Mucosa of descending colon (tissue), 3 donors: ENCODE measurements around the gene RALB. TPM values are rescaled to one million over a fixed set of nuclear protein-coding genes. Genes with fewer than 3 reads are reported as not detected.

ENCODE experiments used
- ATAC-seq: fragments of 200-7000 bp; cut with Tn5 transposase; one replicate; pipeline ENCODE4 v1.9.1; 2020; ENCODE audit warnings: mild to moderate bottlenecking, moderate library complexity
- DNase-seq, 3 donors: peaks; one replicate each; pipeline ENCODE4 v3.0.0-alpha.2; 2020
- H3K36me3 ChIP-seq: fragments of 200-600 bp; one replicate; pipeline ENCODE4 v1.8.0; 2021; ENCODE audit warnings: low read depth, mild to moderate bottlenecking
- H3K4me1 ChIP-seq: fragments of 200-600 bp; one replicate; pipeline ENCODE4 v1.8.0; 2021; ENCODE audit warnings: low read depth, mild to moderate bottlenecking
- H3K4me3 ChIP-seq: fragments of 200-600 bp; one replicate; pipeline ENCODE4 v1.8.0; 2021; ENCODE audit warnings: mild to moderate bottlenecking
- H3K9me3 ChIP-seq: fragments of 200-600 bp; one replicate; pipeline ENCODE4 v1.8.0; 2021; ENCODE audit warnings: mild to moderate bottlenecking
- intact Hi-C, 2 donors: fragments of 100-400 bp; cut with DNase I in 1 of 2; cut with micrococcal nuclease in 1 of 2; formaldehyde crosslinking; loops; one replicate each; pipeline versions ENCODE4 v1.11.0 to v1.11.1; 2022; cut with DNase I, micrococcal nuclease
- total RNA-seq, 3 donors: library from RNA; stranded (reverse); fragmentation: NEBNext Ultra II Directional in 2 of 3; extraction: Animal tissue kit (Norgen Biotek cat#: 25700) in 2 of 3; gene quantifications; one replicate each; pipeline versions ENCODE4 v1.2.1 to v1.2.4, GENCODE V29; 2021 to 2023
- TF ChIP-seq, protein P1 (sequence below): fragments of 200-600 bp; IDR thresholded peaks from one replicate; pipeline ENCODE4 v1.8.0; 2022; ENCODE audit warnings: antibody characterized with exemption, mild to moderate bottlenecking
- donor health status: DM: no; HTN: no; CAD: no; lungs with moderate emphysema.
- donor health status: DM: no; HTN: no; CAD: no.
- donor health status: DM: no; HTN: yes; CAD: no.

Gene RALB
- total RNA-seq, 3 donors from 2014 or later = 75.1 to 83.8 (median 80.8) TPM

- Histone ChIP-seq H3K4me3 (no peak overlapping the region), H3K9me3 (no peaks in the 10 kb centered on the region), H3K36me3 (no peaks in the 10 kb centered on the region), H3K4me1 (peaks cover 10% of the 10 kb centered on the region)
- ATAC-seq (no peak), DNase-seq (no peak)
- intact Hi-C loops = no loop called here
- TF ChIP-seq, protein P1, sequence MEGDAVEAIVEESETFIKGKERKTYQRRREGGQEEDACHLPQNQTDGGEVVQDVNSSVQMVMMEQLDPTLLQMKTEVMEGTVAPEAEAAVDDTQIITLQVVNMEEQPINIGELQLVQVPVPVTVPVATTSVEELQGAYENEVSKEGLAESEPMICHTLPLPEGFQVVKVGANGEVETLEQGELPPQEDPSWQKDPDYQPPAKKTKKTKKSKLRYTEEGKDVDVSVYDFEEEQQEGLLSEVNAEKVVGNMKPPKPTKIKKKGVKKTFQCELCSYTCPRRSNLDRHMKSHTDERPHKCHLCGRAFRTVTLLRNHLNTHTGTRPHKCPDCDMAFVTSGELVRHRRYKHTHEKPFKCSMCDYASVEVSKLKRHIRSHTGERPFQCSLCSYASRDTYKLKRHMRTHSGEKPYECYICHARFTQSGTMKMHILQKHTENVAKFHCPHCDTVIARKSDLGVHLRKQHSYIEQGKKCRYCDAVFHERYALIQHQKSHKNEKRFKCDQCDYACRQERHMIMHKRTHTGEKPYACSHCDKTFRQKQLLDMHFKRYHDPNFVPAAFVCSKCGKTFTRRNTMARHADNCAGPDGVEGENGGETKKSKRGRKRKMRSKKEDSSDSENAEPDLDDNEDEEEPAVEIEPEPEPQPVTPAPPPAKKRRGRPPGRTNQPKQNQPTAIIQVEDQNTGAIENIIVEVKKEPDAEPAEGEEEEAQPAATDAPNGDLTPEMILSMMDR = no peak
These were observed 64.0 kb downstream of the RALB start for GRCh38 chr2:120316528-120317179.

DNA sequence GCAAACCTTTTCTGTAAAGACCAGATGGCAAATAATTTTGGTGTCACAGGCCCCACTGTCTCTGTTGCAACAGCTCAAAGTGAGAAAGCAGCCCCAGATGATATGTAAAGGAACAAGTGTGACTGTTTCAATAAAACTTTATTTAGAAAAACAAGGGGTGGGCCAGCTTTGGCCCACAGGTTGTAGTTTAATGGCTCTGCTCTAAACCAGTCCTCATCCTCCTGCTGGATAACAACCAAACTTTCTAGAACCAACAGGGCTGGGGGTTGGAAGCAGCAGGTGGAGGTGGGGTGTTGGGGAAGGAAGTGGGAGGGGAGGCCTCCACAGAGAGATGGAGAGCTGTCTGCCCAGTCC is 64.5 kb downstream of the RALB start:
- Histone ChIP-seq H3K4me3 (no peak overlapping the region), H3K9me3 (no peaks in the 10 kb centered on the region), H3K4me1 (peaks cover 10% of the 10 kb centered on the region), H3K36me3 (no peaks in the 10 kb centered on the region)
- no peak for ATAC-seq
- TF ChIP-seq, protein P1 = no peak
- intact Hi-C loops = no loop called here
- no peak for DNase-seq

- Histone ChIP-seq H3K4me1 (peaks cover 7% of the 10 kb centered on the region), H3K9me3 (no peaks in the 10 kb centered on the region), H3K4me3 (no peak overlapping the region), H3K36me3 (no peaks in the 10 kb centered on the region)
- no peak for DNase-seq
- intact Hi-C loops = no loop called here
- ATAC-seq = no peak
- TF ChIP-seq, protein P1 = no peak
These were observed 65.3 kb downstream of the RALB start for GRCh38 chr2:120317916-120318315.

DNA sequence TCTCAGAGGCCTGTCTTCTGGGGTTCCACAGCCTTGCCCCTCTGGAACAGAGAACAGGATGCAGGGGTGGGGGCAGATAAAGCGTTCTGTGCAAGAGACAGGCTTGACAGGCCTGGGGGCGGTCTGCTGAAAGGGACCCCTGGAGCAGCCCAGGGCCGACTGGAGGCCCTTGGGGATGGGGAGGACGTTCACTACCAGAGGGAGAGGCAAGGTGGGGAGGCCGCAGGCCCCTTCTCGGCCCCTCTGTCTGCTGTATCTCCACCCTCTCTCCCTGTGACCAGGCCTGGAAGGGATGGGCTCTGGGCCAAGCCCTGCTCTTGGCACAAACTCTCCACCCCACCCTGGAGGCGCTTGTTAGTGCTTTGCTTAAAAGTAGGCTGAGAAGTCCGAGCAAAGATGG is 66.0 kb downstream of the RALB start:
- intact Hi-C loops = no loop called here

DNA sequence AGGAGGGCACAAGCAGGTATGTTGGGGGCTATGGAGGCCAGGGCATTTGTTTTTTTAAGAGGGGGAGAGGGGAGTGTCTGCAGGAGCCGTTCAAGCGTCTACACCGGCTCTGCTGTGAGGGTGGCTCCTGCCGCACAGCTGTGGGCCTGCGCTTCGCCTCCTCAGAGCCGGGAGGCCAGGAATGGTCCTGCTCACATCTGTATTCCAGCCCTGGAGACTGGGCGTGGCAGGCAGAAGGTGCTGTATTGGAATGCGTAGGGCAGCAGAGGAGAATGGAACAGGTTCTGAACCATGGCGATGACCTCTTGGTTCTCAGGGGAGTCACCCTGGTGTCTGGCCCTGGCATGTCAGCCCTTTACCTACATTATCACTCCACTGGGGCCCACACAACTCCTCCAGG is 66.5 kb downstream of the RALB start:
- TF ChIP-seq, protein P1 = no peak
- Histone ChIP-seq H3K36me3 (no peaks in the 10 kb centered on the region), H3K4me3 (no peak overlapping the region), H3K9me3 (no peaks in the 10 kb centered on the region), H3K4me1 (no peaks in the 10 kb centered on the region)
- intact Hi-C loops = no loop called here
- DNase-seq = no peak
- ATAC-seq = no peak

More for the DNA sequence above, 66.0 kb downstream of the RALB start:
- ATAC-seq = no peak
- peaks cover 2% of the 10 kb centered on the region for H3K4me1 ChIP-seq
- no peaks in the 10 kb centered on the region for H3K9me3 ChIP-seq
- no peaks in the 10 kb centered on the region for H3K36me3 ChIP-seq
- no peak overlapping the region for H3K4me3 ChIP-seq
- no peak for DNase-seq
- TF ChIP-seq, protein P1 = no peak
